Tibial nerve (tissue), 4 donors: ENCODE measurements around the gene NID1.

Source experiments
- CTCF ChIP-seq, 5 experiments: fragments of 200-600 bp in 3 of 5; fragments of 450-650 bp in 2 of 5; sonication (generic) in 3 of 5; IDR thresholded peaks; one replicate each; pipeline ENCODE4 v1.5.1; 2016 to 2019; ENCODE audit warnings: antibody characterized with exemption in 5 of 5, mild to moderate bottlenecking in 3 of 5, moderate library complexity in 2 of 5
- EP300 ChIP-seq, 2 donors: sonication (generic); formaldehyde crosslinking; IDR thresholded peaks; one replicate each; pipeline ENCODE4 v1.6.1; 2017; ENCODE audit warnings: antibody characterized with exemption in 2 of 2, mild to moderate bottlenecking in 1 of 2

GRCh38 chr1:236067854-236068454 is 3.1 kb upstream of the NID1 start:
- TF ChIP-seq CTCF (IDR thresholded peaks at IDR 0.05) (no peak), EP300 (IDR thresholded peaks at IDR 0.05) (peak; percentile 94 to 96)
